Measurements from ENCODE around the gene PGLYRP4. TPM values are rescaled to one million over a fixed set of nuclear protein-coding genes. Genes with fewer than 3 reads are reported as not detected.
"Not testable (repeated sequence)": the region's sequence is repeated elsewhere in the genome, so short reads cannot be mapped to it uniquely, and the experiment has no call there.

PGLYRP4 gene
- total and polyA plus RNA-seq, 12 donors = not detected

DNA sequence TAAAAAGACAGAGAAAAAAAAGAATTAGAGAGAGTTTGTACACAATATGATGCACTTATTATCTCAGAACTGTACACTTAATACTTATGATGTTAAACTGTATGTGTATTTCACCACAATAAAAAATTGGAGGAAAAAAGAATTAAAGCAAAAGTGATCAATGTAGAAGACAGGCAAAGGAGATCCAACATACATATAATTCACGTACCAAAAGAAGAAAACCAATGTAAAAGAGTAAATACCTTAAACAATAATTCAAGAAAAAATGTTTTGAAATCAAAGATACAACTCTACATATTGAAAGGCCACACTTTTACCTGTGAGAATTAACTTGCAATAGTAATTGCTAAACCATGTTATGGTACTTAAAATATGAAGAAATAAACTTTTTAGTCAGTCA, 26.1 kb downstream of the PGLYRP4 start:
- Histone ChIP-seq H3K27ac (no peak overlapping the region), H3K9me3 (peaks cover 0 to 48% (median 29%) of the 10 kb centered on the region in 11 donors), H3K4me3 (no peak overlapping the region), H3K4me1 (no peaks in the 10 kb centered on the region), H3K27me3 (peaks cover 0 to 12% (median 0%) of the 10 kb centered on the region in 7 donors), H3K36me3 (no peaks in the 10 kb centered on the region)
- intact Hi-C loops (cut with DNase I) = no loop called here
- DNase-seq (no peak), ATAC-seq (no peak)
- TF ChIP-seq, protein P1, sequence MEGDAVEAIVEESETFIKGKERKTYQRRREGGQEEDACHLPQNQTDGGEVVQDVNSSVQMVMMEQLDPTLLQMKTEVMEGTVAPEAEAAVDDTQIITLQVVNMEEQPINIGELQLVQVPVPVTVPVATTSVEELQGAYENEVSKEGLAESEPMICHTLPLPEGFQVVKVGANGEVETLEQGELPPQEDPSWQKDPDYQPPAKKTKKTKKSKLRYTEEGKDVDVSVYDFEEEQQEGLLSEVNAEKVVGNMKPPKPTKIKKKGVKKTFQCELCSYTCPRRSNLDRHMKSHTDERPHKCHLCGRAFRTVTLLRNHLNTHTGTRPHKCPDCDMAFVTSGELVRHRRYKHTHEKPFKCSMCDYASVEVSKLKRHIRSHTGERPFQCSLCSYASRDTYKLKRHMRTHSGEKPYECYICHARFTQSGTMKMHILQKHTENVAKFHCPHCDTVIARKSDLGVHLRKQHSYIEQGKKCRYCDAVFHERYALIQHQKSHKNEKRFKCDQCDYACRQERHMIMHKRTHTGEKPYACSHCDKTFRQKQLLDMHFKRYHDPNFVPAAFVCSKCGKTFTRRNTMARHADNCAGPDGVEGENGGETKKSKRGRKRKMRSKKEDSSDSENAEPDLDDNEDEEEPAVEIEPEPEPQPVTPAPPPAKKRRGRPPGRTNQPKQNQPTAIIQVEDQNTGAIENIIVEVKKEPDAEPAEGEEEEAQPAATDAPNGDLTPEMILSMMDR (IDR thresholded peaks at IDR 0.05) = no peak
- 2 to 38% methylated on average over 1 of the region's 1 CpG for WGBS, 2 donors

DNA sequence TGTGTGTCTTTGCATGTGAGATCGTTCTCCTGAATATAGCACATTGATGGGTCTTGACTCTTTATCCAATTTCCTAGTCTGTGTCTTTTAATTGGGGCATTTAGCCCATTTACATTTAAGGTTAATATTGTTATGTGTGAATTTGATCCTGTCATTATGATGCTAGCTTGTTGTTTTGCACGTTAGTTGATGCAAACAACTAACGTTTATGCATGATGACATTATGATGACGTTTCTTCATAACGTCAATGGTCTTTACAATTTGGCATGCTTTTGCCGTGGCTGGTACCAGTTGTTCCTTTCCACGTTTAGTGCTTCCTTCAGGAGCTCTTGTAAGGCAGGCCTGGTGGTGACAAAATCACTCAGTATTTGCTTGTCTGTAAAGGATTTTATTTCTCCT, 30.5 kb downstream of the PGLYRP4 start:
- intact Hi-C loops (cut with DNase I); H3K4me1 ChIP-seq; DNase-seq; H3K4me3 ChIP-seq; H3K36me3 ChIP-seq; H3K27ac ChIP-seq; ATAC-seq: not testable (repeated sequence)
- Histone ChIP-seq H3K9me3 (peaks cover 0 to 38% (median 14%) of the 10 kb centered on the region in 11 donors), H3K27me3 (peaks cover 0 to 12% (median 0%) of the 10 kb centered on the region in 7 donors)
- 81 to 86% methylated on average over 7 of the region's 7 CpGs for WGBS, 2 donors

DNA sequence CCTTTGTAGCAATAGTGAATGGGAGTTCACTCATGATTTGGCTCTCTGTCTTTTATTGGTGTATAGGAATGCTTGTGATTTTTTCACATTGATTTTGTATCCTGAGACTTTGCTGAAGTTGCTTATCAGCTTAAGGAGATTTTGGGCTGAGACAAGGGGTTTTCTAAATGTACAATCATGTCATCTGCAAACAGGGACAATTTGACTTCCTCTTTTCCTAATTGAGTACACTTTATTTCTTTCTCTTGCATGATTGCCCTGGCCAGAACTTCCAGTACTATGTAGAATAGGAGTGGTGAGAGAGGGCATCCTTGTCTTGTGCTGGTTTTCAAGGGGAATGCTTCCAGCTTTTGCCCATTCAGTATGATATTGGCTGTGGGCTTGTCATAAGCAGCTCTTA, 32.6 kb downstream of the PGLYRP4 start:
- DNase-seq; ATAC-seq; H3K36me3 ChIP-seq; H3K4me1 ChIP-seq; H3K4me3 ChIP-seq; intact Hi-C loops (cut with DNase I); H3K27ac ChIP-seq: not testable (repeated sequence)
- Histone ChIP-seq H3K9me3 (peaks cover 0 to 18% (median 0%) of the 10 kb centered on the region in 11 donors), H3K27me3 (peaks cover 0 to 12% (median 0%) of the 10 kb centered on the region in 7 donors)

DNA sequence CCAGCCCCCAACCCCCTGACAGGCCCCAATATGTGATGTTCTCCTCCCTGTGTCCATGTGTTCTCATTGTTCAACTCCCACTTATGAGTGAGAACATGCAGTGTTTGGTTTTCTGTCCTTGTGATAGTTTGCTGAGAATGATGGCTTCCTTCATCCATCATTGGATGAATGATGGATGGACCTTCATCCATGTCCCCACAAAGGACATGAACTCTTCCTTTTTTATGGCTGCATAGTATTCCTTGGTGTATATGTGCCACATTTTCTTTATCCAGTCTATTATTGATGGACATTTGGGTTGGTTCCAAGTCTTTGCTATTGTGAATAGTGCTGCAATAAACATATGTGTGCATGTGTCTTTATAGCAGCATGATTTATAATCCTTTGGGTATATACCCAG, 34.3 kb downstream of the PGLYRP4 start:
- H3K36me3 ChIP-seq; intact Hi-C loops (cut with DNase I); ATAC-seq; H3K27me3 ChIP-seq; DNase-seq; H3K4me1 ChIP-seq; H3K27ac ChIP-seq; H3K4me3 ChIP-seq: not testable (repeated sequence)
- peaks cover 0 to 12% (median 0%) of the 10 kb centered on the region in 11 donors for H3K9me3 ChIP-seq

DNA sequence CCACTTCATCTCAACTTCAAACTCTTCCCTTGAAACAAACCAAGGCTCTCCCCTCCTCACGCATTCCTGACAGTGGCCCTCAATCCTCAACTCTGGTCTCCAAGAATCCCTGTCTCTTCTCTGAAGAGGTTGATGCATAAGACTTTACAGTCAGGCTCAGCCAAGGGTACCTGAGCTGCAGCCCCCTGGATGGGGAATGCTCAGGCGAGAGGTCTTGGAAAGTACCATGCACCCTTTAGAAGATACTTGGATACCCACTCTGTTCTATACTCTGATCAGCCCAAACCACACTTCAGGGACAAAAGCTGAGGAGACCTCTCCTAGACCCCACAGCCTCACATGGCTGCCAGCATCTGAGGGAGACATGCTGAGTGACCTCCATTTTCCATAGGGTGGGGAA, 35.4 kb downstream of the PGLYRP4 start:
- H3K27me3 ChIP-seq = peaks cover 0 to 1% (median 0%) of the 10 kb centered on the region in 7 donors
- 85 to 96% methylated on average over 2 of the region's 2 CpGs for WGBS, 2 donors
- H3K36me3 ChIP-seq = no peaks in the 10 kb centered on the region
- ATAC-seq (no peak), DNase-seq (no peak)
- H3K27ac ChIP-seq = no peak overlapping the region
- H3K4me1 ChIP-seq = no peaks in the 10 kb centered on the region
- no peak overlapping the region for H3K4me3 ChIP-seq
- intact Hi-C loops (cut with DNase I) = no loop called here
- TF ChIP-seq, protein P1 (IDR thresholded peaks at IDR 0.05) = no peak
- peaks cover 0 to 12% (median 0%) of the 10 kb centered on the region in 11 donors for H3K9me3 ChIP-seq

DNA sequence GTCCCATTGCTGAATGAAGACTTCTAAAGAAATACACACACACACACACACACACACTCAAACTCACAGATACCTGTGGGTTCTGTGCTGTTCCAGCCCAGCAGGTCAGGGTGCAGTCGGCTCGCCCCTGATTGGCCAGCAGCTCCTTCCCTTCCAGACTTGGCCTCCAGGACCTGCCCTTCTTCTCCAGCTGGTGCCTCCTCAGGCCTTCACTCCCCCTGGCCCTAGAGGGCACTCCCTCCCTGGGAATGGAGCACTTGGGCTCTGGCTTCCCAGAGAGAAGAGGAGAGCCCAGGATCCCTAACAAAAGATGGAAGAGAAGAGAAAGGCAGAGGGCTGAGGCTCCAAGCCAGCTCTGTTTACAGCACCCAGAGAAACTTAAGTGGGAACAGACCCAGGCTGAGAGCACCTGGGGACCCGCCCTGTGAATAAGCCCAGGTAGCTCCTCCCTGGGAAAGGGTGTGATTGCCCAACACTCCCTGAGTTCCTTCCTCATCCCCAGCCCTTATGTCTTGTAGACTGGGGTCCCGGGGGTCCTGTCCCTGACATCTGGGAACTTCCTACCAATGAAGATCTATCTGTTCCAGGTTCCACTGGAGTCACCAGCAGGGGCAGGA, 36.0 kb downstream of the PGLYRP4 start, which contains the start of gene PGLYRP3:
TSS of gene PGLYRP3 (minus strand) at position 383 of the 617 bp plus-strand sequence. CDS start 2,287 bp downstream, outside the sequence.
- H3K27me3 ChIP-seq = peaks cover 0 to 4% (median 0%) of the 10 kb centered on the region in 7 donors
- no peak within 1 kb of the TSS for H3K4me3 ChIP-seq
- no peaks in the 10 kb centered on the region for H3K36me3 ChIP-seq
- WGBS, 2 donors = 81 to 83% methylated on average over 4 of the region's 4 CpGs
- H3K27ac ChIP-seq = no peak within 1 kb of the TSS
- ATAC-seq (no peak), DNase-seq (no peak)
- TF ChIP-seq, protein P1 (IDR thresholded peaks at IDR 0.05) = no peak
- intact Hi-C loops (cut with DNase I) = no loop called here
- no peaks in the 10 kb centered on the region for H3K4me1 ChIP-seq
- H3K9me3 ChIP-seq = peaks cover 0 to 12% (median 0%) of the 10 kb centered on the region in 11 donors

Data from heart right ventricle (tissue), 16 donors.